ENCODE measurements around the gene COL4A2.
"Not testable (repeated sequence)": the region's sequence is repeated elsewhere in the genome, so short reads cannot be mapped to it uniquely, and the experiment has no call there.

COL4A2 gene

DNA sequence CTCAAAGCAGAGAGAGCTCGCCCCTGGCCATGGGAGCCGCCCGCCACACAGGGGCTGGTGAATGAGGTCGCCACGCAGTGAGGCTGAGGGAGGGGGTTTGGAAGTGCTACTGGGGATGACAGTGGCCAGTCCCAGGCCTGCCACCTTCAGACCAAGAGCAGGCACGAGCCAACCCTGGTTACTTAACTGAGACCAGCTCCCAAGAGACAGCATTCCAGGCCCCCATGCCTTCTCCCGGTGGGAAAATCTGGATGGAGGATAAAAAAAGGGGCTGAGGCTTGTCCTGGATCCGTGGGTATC lies 211.1 kb downstream of the COL4A2 start:
- DNase-seq (ENCODE audit: low spot score) = no peak

DNA sequence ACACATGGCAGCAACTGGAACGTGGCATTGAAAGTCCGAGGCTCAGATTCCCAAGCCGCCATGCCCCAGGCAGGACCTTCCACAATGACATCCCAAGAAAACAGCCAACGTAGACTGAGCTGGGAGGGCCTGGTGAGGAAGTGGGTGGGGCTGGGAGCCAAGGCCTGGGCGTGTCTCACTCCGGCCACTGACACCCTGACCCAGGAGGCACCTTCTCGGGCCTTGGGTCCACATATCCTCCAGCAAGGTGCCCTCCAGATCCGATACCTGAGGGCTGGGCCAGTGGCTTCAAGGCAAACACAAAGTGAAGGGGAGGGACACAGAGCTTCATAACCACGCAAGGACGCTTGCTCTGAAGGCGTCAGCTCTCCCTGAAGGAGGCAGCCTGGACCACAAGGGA lies 211.5 kb downstream of the COL4A2 start:
- no peak for DNase-seq (ENCODE audit: low spot score)

DNA sequence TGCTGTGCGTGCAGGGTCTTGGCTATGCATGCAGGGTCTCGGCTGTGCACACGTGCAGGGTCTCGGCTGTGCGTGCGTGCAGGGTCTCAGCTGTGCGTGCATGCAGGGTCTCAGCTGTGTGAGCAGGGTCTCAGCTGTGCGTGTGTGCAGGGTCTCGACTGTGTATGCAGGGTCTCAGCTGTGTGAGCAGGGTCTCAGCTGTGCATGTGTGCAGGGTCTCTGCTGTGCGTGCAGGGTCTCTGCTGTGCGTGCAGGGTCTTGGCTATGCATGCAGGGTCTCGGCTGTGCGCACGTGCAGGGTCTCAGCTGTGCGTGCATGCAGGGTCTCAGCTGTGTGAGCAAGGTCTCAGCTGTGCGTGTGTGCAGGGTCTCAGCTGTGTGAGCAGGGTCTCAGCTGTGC lies 212.0 kb downstream of the COL4A2 start:
- DNase-seq (ENCODE audit: low spot score) = no peak

DNA sequence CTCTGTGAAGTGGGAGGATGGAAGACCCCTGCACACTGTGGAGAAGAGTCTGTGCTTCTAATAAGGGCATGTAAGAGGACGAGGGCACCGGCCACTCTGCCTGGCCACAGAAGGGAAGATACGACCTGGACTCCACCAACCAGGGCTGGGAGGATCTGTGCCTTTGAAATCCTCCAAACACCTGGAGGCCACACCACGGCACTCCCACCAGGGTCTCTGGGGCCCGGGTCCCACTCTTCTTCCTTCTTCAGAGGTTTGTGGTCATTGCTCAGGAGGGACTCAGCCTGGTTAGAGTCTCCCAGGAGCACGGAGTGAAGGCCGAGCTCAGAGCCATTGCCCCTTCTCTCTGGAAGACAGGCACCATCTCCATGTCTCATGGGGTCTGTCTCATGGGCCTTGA lies 212.4 kb downstream of the COL4A2 start:
- no peak for DNase-seq (ENCODE audit: low spot score)

DNA sequence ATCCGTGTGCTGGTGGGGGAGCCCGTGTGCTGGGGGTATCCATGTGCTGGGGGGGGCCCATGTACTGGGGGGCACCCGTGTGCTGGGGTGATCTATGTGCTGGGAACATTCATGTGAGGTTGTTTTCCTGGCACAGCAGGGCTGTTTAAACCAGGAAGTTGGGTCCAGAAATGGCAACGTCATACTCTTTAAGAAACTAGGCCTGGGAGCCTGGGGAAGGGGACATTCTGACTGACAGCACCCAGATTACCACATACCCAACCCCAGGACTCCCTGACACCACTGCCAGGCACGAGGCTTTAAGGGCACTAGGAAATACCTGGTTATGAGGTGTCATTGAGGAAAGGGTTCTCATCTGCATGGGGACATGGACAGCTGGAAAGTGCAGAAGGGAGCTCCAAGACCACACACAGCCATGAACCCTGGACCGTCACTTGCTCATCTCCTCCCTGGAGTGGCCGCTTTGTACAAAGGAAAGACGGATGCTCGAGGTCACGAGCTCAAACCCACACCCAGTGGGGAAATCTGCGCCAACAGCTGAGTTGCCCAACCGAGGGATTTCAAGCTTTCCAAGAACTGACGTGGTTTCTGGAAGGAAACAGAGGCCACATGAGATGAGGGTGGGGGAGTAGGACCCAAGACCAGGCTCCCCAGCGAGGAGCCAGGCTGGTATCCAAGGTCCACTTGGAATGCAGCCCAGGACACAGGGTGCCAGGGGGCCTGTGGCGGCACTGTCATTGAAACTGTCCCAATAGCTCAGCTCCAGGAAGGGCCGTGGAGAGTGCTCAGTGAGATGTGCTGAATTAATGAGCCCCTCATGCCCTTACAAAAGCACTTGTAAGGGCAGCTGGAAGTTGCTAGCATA lies 213.6 kb downstream of the COL4A2 start:
- DNase-seq (ENCODE audit: low spot score) = no peak

DNA sequence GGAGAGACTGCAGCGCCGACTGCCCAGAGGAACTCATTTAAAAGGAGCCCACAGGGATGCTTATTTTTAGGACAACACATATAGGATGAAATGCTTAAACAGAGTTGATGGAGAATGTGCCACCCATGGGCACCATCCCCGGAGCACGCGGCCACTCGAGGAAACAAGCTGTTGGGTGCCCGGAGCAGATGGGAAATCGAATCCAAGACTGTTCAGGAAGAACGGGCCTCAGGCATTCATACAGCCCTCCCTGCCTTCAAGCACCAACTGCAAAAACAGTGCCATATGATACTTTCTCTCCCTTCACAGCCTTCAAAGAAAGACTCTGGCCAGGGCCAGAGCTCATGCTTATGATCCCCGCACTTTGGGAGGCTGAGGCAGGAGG lies 214.2 kb downstream of the COL4A2 start:
- DNase-seq (ENCODE audit: low spot score) = no peak

DNA sequence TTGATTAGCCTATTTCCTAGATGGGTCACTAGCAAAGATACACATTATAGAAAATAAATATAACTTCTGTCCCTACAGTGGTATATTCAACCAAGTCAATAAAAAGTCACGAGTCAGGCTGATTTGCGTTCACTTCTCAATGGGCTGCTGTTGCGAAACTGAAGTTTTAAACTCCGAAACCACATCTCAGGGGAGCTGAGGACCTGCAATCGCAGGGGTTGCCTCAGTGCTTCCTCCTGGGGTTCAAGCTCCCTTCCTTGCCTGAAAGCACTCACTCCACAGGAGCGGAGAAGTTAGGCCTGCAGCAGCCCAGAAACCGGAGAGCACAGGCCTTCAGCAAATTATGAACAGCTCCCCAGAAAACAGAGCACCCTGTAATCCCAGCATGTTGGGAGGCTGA lies 214.9 kb downstream of the COL4A2 start:
- no peak for DNase-seq (ENCODE audit: low spot score)

DNA sequence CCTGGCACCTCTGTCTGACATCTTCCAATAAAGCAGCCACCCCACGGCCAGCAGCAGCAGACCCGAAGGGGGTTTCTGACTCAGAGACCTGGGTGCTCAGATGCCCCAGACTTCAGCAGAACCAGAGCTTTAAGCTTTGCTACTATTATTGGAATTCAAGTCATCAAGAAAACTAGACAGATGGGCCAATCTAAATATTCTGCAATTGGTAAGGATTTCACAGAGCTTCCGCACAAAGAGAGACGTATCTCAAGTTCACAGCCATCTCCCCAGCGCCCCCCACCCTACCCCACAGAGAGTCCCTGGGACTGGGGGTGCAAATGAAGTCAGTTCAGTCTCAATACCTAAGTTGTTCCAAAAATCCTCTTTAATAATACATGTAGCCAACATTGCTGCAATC lies 215.6 kb downstream of the COL4A2 start:
- DNase-seq (ENCODE audit: low spot score) = no peak

DNA sequence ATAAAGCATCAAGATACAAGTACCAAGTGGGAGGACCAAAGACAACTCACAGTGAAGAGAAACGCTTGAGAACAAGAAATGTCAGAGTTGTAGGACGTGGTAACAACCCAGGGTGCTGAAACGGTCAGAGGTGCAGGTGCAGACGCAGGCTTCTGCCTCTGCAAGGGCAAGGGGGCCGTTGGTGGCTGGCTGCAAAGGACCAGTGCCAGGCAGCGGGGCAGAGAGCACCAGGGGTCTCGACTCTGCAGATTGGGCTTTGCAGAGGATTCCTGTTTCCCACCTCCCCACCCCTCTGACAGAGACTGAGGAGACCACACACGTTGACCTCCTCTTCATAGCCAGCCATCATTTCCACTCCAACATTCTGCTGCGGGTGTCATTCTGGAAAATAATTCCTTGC lies 216.1 kb downstream of the COL4A2 start:
- DNase-seq (ENCODE audit: low spot score) = no peak

DNA sequence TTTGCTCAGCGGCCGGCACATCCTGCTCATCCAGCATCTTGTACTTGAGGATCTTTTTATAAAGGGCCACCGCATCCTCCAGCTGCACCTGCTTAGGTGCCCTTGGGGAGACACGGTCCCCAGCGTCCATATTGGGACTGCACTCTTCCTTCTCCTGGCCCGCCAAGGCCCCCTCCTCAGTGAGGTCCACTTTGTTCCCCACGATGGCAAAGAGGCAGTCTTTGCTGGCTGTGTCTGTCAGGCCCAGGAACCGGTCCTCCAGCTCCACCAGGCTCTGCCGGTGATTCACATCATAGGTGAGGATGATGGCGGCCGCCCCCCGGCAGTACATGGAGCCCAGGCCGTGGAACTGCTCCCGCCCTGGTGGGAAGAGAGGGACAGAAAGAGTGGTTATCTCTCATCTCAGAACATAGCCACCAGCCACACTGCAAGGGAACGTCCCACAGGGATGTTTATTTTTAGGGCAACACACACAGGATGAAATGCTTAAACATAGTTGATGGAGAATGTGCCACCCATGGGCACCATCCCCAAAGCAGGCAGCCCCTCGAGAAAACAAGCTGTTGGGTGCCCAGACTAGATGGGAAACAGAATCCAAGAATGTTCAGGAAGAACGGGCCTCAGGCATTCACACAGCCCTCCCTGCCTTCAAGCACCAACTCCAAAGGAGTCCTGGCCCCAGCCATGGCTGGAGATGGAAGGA lies 216.9 kb downstream of the COL4A2 start:
- no peak for DNase-seq (ENCODE audit: low spot score)

DNA sequence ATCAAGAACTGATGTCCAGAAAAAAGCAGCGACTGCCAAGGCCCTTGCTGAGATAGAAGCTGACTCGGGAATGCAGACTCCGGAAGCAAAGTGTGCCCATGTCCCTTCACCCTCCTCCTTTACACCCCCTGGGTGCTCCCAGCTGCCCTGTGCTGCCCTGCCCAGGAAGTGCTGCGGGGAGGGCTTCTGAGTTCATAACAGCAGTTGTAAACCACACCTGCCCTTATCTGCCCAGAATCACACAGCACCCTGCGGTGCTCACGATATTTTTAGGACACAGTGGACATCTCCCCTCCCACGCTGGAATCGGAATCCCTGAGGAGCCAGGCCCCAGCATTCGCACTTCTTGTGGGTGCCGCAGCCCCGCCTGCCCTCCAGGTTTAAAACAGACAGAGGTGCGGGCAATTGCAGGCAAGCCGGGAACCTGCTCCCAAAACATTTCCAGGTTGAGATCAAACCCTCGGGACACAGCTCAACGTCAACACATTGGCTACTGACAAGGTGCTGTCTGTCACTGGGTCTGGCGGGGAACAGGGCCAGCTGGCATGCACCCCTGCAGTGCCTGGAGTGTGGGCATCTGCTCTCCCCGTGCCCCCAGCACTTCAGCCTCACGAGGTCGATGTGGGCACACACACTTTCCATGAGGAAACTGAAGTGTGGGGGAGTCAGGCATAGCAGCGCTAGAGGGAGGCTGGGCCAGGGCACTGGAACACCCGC lies 217.6 kb downstream of the COL4A2 start:
- no peak for DNase-seq (ENCODE audit: low spot score)

DNA sequence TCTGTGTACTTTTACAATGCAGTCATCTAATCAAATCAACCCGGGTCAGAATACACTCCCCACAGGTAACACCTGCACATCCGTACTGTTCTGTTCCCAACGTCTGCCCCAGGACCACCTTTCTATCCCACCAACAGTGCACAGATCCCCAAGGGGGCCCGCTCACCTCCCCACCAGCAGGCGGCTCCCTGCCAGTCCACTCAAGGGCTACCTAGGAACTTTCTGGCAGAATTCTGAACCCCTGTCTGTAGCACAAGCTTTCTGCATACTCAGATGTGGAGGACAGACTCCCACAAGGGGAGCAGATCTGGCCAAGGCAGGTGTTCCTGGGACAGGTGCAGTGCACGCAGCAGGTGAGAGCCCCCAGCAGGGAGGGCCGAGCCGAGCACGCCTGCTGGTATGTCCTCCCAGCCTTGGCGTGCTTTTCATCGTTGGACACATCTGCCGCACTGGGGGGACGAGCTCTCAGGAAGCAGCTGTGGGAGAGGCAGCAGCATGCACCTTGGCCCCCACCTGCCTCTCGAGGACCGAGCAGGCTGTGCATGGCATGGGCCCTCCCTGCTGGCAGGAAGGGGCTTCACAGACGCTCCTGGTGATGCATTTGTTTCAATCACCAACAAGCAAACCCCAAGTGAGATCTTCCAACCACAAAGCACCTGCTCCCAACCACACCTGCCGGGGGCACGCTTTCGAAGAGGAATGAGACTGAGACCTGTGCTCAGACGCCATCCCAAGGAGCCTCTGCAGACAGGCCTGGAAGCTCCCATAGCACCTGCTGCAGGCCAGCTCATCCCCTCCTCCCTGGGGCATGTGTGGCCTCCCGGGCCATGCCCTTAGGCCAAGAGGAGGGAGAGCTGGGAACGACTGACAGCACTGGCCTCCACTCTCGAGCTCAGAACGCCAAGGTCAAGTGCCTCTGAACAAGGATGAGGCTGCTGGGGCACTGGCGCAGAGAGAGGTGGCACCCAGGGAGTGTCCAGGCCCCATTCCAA lies 218.5 kb downstream of the COL4A2 start:
- DNase-seq (ENCODE audit: low spot score) = no peak

DNA sequence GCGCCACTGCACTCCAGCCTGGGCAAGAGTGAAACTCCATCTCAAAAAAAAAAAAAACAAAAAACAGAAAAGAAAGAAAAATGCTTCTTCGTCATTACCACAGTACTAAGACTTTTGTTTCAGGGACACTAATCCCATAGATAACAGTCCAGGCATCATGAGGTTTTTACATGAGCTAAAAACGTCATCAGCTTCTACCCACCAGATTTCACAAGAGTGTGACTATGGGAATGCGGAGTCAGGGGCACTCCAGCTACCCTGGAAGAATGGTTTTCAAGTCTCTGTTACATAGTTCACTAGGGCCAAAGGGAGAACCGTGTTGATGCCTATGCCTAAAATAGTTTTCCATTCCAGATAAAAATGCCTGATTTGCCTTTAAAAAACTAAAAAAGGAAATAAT lies 221.3 kb downstream of the COL4A2 start:
- no peak for DNase-seq (ENCODE audit: low spot score)

DNA sequence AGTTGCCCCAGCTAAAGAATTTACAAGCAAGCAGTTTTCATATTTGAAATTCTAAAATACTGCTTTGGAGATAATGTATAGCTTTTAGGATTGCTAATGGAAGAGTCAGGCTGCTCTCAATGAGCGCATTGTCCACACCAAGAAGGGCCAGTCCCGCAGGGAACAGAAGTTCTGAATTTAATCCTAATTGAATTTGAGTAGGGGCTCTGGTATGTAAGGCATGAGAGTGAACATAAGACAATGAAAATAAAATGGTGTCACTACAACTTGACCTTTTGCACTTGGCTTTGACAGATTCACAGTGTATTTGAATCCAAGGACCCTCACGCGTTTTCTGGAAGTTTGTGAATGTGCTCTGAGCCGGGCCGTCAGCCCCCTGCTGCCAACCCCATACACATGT lies 221.8 kb downstream of the COL4A2 start:
- no peak for DNase-seq (ENCODE audit: low spot score)

DNA sequence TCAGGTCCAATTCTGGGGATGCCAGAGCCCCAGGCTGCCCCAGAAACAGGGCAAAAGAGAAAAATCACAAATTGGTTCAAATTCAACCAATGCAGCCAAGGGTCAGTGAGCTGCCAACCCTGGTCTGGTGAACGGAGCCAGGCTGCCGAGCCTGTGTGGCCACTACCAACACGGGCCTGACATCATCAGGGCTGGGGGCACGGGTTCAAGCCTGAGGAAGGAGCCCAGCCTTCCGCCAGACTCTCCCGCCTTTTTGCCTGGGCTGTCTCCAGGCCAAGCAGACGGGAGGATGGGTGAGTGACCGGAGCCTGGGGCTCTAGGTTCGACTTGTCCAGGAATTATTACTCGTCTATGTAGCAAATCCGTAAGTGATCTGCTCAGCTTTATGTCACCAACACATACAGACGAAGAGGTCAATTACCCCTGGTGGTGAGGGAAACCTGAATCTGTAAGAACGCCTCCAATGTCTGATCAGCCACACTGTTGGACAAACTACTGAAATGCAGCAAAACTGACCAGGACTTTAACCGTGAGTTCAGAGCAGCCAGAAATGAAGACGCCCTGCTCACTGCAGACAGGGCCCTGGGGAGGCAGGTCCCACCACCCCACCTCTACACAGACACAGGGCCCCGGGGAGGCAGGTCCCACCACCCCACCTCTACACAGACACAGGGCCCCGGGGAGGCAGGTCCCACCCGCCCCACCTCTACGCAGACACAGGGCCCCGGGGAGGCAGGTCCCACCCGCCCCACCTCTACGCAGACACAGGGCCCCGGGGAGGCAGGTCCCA lies 222.6 kb downstream of the COL4A2 start:
- DNase-seq (ENCODE audit: low spot score) = no peak

DNA sequence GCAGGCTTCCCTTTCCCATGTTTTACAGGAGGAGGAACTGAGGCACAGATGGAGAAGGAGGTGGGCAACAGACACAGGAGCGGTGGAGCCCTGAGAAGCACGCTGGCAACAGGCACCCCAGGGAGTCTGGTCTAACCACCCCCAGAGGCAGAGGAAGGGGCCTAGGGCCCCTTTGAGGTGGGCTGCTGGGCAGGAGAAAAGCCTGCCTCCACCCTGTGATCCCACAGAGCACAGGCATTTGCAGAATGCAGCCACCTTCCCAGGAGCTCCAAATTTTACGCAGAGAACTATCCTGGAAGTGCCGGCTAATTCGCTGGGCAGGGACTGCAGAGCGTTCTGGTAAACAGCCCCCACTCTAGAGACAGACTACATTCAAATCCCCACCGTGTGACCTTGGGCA lies 224.0 kb downstream of the COL4A2 start:
- DNase-seq (ENCODE audit: low spot score) = no peak

DNA sequence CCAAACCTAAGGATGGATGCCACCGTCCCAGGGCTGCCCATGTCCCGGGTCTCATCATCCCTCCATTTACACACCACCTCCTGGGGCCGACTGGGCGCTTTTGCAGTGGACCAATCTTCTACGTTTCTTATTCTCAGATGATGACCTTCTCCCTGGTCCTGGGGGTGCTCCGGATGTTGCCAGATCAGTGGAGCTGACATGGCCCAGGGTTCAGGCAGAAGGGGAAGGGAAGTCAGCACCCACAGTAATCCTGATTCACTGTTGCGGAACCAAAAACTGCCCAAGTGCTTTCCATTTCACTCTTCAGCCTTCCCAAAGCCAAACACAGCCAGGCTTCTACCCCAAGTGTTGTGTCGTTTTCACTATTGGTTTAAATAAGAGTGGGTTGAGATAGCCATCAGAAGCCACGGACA lies 224.6 kb downstream of the COL4A2 start:
- no peak for DNase-seq (ENCODE audit: low spot score)

DNA sequence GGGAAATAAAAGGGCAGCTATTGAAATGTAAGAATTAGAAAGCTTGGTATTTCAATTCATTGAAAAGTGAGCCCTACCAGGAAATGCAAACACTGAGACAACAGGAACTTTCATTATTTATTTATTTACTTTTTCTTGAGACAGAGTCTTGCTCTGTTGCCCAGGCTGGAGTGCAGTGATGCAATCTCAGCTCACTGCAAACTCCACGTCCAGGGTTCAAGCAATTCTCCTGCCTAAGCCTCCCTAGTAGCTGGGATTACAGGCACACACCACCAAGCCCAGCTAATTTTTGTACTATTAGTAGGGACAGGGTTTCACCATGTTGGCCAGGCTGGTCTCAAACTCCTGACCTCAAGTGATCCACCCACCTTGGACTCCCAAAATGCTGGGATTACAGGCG lies 225.2 kb downstream of the COL4A2 start:
- not testable (repeated sequence) for DNase-seq (ENCODE audit: low spot score)

DNA sequence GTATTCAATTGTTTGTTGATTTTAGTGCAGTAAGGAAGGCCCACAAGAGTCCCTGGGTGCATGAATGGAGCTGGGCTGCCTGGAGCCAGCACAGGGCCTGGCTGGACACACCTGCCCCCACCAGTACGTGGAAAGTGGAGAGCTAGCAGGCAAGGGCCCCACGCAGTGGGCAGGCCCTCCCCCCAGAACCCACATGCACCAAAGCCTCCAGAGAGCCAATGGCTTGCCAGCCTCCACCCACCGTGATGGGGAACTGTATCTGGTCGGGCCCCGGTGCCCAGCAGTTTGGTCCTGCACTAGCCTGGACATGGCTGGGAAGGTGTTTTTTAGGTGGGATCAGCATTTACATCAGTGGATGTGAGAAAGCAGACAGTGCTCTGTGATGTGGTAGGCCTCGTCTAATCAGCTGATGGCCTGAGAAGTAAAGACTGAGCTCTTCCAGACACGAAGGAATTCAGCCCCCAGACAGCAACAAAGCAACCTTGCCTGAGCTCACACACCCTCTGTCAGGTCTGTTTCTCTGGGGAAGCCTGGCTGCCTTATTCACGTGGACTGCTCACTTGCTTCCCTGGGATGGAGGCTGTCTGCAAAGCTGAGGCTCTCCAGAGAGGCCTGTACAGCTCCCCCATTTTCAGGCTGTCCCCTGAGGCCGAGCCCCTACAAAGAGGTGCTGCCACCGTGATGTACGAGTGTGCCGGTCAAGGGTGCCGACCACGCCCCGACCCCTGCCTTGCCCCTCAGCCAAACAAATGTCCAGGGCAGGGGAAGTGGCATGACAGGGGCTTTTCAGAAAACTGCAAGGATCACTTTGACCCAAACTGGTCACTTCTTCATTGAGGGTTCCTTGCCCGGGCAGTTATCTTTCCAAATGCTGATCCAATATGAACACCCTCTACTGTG lies 226.9 kb downstream of the COL4A2 start:
- no peak for DNase-seq (ENCODE audit: low spot score)

DNA sequence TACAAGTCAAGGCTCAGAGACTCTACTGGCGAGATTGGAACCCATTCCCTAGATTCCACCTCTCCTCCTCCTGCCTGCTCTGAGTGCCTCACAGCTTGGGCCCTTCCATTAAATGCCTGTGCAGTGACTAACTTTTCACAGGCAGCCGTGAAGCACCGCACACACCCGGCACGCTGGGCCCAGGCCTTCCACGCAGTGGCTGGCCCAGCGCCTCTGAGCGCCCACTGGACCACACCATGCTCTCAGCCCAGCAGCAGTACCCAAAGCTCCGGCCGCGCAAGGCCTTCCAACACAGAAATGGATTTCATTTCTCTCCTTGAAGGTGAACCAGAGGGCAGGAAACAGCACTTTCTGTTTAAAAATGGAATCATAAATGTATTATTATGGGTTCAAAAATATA lies 228.4 kb downstream of the COL4A2 start:
- DNase-seq (ENCODE audit: low spot score) = no peak
